Measurements from ENCODE around the gene IKZF2. TPM values are rescaled to one million over a fixed set of nuclear protein-coding genes. Genes with fewer than 3 reads are reported as not detected.

IKZF2 gene
- total RNA-seq, 1 donor from 2014 or later, result 29.7 TPM

GRCh38 chr2:212959471-212960117 lies 191.8 kb downstream of the IKZF2 start:
- Histone ChIP-seq H3F3A (ENCODE audit: low read depth) (no peaks in the 10 kb centered on the region), H3K4me2 (no peak overlapping the region), H3K27me3 (no peaks in the 10 kb centered on the region), H3K9me3 (ENCODE audit: low read depth) (no peaks in the 10 kb centered on the region), H3K36me3 (no peaks in the 10 kb centered on the region), H3K79me2 (ENCODE audit: low read depth) (no peaks in the 10 kb centered on the region), H3K9ac (no peak overlapping the region), H3K4me1 (no peaks in the 10 kb centered on the region), H3K27ac (no peak overlapping the region), H4K20me1 (ENCODE audit: low read depth) (no peaks in the 10 kb centered on the region), H2AFZ (replicated peaks) (no peak overlapping the region), H3K4me3 (no peak overlapping the region)
- Mint-ChIP-seq H3K36me3 (peaks cover 3% of the 10 kb centered on the region), H3K27ac (no peak overlapping the region), H3K27me3 (ENCODE audit: insufficient read depth, low read depth) (no peaks in the 10 kb centered on the region), H3K4me3 (no peak overlapping the region), H3K4me1 (no peaks in the 10 kb centered on the region), H3K9me3 (no peaks in the 10 kb centered on the region)
- no peak for DNase-seq (ENCODE audit: low spot score)
- no peak for TF ChIP-seq CTCF (IDR thresholded peaks at IDR 0.05)
- no peak for TF ChIP-seq EZH2phosphoT487 (IDR thresholded peaks at IDR 0.05)
- no peak for TF ChIP-seq EZH2 (IDR thresholded peaks at IDR 0.05)

GRCh38 chr2:212958757-212959295 lies 192.6 kb downstream of the IKZF2 start:
- H3K9me3 ChIP-seq (ENCODE audit: low read depth), result no peaks in the 10 kb centered on the region
- no peaks in the 10 kb centered on the region for H4K20me1 ChIP-seq (ENCODE audit: low read depth)
- no peak overlapping the region for H3K27ac ChIP-seq
- Mint-ChIP-seq H3K4me3 (no peak overlapping the region), H3K36me3 (peaks cover 3% of the 10 kb centered on the region), H3K9me3 (no peaks in the 10 kb centered on the region), H3K4me1 (no peaks in the 10 kb centered on the region), H3K27ac (no peak overlapping the region), H3K27me3 (ENCODE audit: insufficient read depth, low read depth) (no peaks in the 10 kb centered on the region)
- no peak overlapping the region for H2AFZ ChIP-seq (replicated peaks)
- H3K4me3 ChIP-seq, result no peak overlapping the region
- no peaks in the 10 kb centered on the region for H3K36me3 ChIP-seq
- no peaks in the 10 kb centered on the region for H3K4me1 ChIP-seq
- H3F3A ChIP-seq (ENCODE audit: low read depth), result no peaks in the 10 kb centered on the region
- DNase-seq (ENCODE audit: low spot score), result no peak
- TF ChIP-seq CTCF (IDR thresholded peaks at IDR 0.05), result no peak
- TF ChIP-seq EZH2 (IDR thresholded peaks at IDR 0.05), result no peak
- TF ChIP-seq EZH2phosphoT487 (IDR thresholded peaks at IDR 0.05), result no peak
- H3K79me2 ChIP-seq (ENCODE audit: low read depth), result no peaks in the 10 kb centered on the region
- no peaks in the 10 kb centered on the region for H3K27me3 ChIP-seq
- no peak overlapping the region for H3K9ac ChIP-seq
- no peak overlapping the region for H3K4me2 ChIP-seq

- TF ChIP-seq EZH2 (IDR thresholded peaks at IDR 0.05) (no peak), CTCF (IDR thresholded peaks at IDR 0.05) (no peak), EZH2phosphoT487 (IDR thresholded peaks at IDR 0.05) (no peak)
- H3K9me3 Mint-ChIP-seq, result no peaks in the 10 kb centered on the region
- H3K27ac Mint-ChIP-seq, result no peak overlapping the region
These were observed 193.3 kb downstream of the IKZF2 start for GRCh38 chr2:212958133-212958532.

More at GRCh38 chr2:212958133-212958532, 193.3 kb downstream of the IKZF2 start:
- H3K36me3 Mint-ChIP-seq, result peaks cover 3% of the 10 kb centered on the region
- no peaks in the 10 kb centered on the region for H3K27me3 ChIP-seq
- no peak overlapping the region for H3K9ac ChIP-seq
- peaks cover 7% of the 10 kb centered on the region for H3K4me1 ChIP-seq
- no peak overlapping the region for H3K4me2 ChIP-seq
- no peak overlapping the region for H3K4me3 ChIP-seq
- no peaks in the 10 kb centered on the region for H3K36me3 ChIP-seq
- H3K27me3 Mint-ChIP-seq (ENCODE audit: insufficient read depth, low read depth), result peaks cover 6% of the 10 kb centered on the region
- no peak overlapping the region for H3K27ac ChIP-seq
- no peaks in the 10 kb centered on the region for H3K9me3 ChIP-seq (ENCODE audit: low read depth)
- H3K79me2 ChIP-seq (ENCODE audit: low read depth), result no peaks in the 10 kb centered on the region
- no peaks in the 10 kb centered on the region for H4K20me1 ChIP-seq (ENCODE audit: low read depth)
- peaks cover 4% of the 10 kb centered on the region for H3K4me1 Mint-ChIP-seq
- peaks cover 3% of the 10 kb centered on the region for H3F3A ChIP-seq (ENCODE audit: low read depth)
- no peak overlapping the region for H3K4me3 Mint-ChIP-seq
- no peak overlapping the region for H2AFZ ChIP-seq (replicated peaks)
- DNase-seq (ENCODE audit: low spot score), result no peak

Data from neural progenitor cell (in vitro differentiated cells).